Smooth muscle cell (in vitro differentiated cells): ENCODE results near the gene SH3TC1. TPM values are rescaled to one million over a fixed set of nuclear protein-coding genes. Genes with fewer than 3 reads are reported as not detected.

Experiments used
- DNase-seq: peaks from one replicate; lab custom pipeline; 2025; ENCODE audit not compliant: unreplicated experiment; lab: John Stamatoyannopoulos, UW
- H2AFZ ChIP-seq: fragments of 200-600 bp; sonication (generic); 2 replicates; pipeline ENCODE4 v1.6.0; 2016; ENCODE audit warnings: antibody characterized with exemption, low read depth, mild to moderate bottlenecking
- H3F3A ChIP-seq: fragments of 200-600 bp; sonication (generic); 2 replicates; pipeline ENCODE4 v1.6.0; 2017; ENCODE audit warnings: antibody characterized with exemption, low read depth
- H3K27ac ChIP-seq: fragments of 200-600 bp; sonication (generic); 2 replicates; pipeline ENCODE4 v1.5.1; 2016; ENCODE audit warnings: low read depth, mild to moderate bottlenecking
- H3K27me3 ChIP-seq: fragments of 200-600 bp; sonication (generic); 2 replicates; pipeline ENCODE4 v1.6.1; 2016; ENCODE audit warnings: low read depth, mild to moderate bottlenecking
- H3K36me3 ChIP-seq: fragments of 200-600 bp; sonication (generic); 2 replicates; pipeline ENCODE4 v1.5.1; 2016; ENCODE audit warnings: low read depth
- H3K4me1 ChIP-seq: fragments of 200-600 bp; sonication (generic); 2 replicates; pipeline ENCODE4 v1.5.1; 2016; ENCODE audit warnings: low read depth
- H3K4me2 ChIP-seq: fragments of 200-600 bp; sonication (generic); 2 replicates; pipeline ENCODE4 v1.6.0; 2016; ENCODE audit warnings: mild to moderate bottlenecking
- H3K4me3 ChIP-seq: fragments of 200-600 bp; sonication (generic); 2 replicates; pipeline ENCODE4 v1.5.1; 2016; ENCODE audit warnings: mild to moderate bottlenecking
- H3K79me2 ChIP-seq: fragments of 200-600 bp; sonication (generic); 2 replicates; pipeline ENCODE4 v1.6.0; 2016; ENCODE audit warnings: low read depth, mild to moderate bottlenecking
- H3K9ac ChIP-seq: fragments of 200-600 bp; sonication (generic); 2 replicates; pipeline ENCODE4 v1.6.0; 2016; ENCODE audit warnings: low read depth
- H3K9me3 ChIP-seq: fragments of 200-600 bp; sonication (generic); replicated peaks from 2 replicates; pipeline ENCODE4 v1.5.1; 2016; ENCODE audit warnings: low read depth
- H4K20me1 ChIP-seq: fragments of 200-600 bp; sonication (generic); 2 replicates; pipeline ENCODE4 v1.6.0; 2016; ENCODE audit warnings: low read depth
- CTCF ChIP-seq: fragments of 200-600 bp; sonication (generic); IDR thresholded peaks from 2 replicates; pipeline ENCODE4 v1.5.1; 2017; ENCODE audit warnings: borderline replicate concordance, mild to moderate bottlenecking, antibody characterized with exemption; ENCODE audit not compliant: insufficient read depth, poor library complexity, severe bottlenecking
- WGBS: methylation state at CpG from one replicate; pipeline ENCODE4 v1.1.7; 2016; ENCODE audit warnings: low lambda C conversion rate; 5-methylcytosine and 5-hydroxymethylcytosine counted together
- polyA plus RNA-seq: library from polyadenylated mRNA; unstranded; fragments of >200 nt; fragmentation: Nextera tagmentation; extraction: Ambion mirVana; gene quantifications from 2 replicates; pipeline ENCODE4 v1.2.1, GENCODE V29; 2016
- total RNA-seq: library from RNA; depleted of rRNA; stranded (reverse); fragments of >200 nt; gene quantifications from 2 replicates; pipeline ENCODE4 v1.2.3, GENCODE V29; 2014

The SH3TC1 gene
- total and polyA plus RNA-seq, 2 experiments from 2014 or later: 7.8 to 17.7 TPM

- no peak overlapping the region for H3K9ac ChIP-seq
- no peak overlapping the region for H2AFZ ChIP-seq
- no peaks in the 10 kb centered on the region for H3K79me2 ChIP-seq
- no peaks in the 10 kb centered on the region for H3K27me3 ChIP-seq
- peaks cover 6% of the 10 kb centered on the region for H3K4me1 ChIP-seq
- no peak overlapping the region for H3K27ac ChIP-seq
- H3K36me3 ChIP-seq: no peaks in the 10 kb centered on the region
- WGBS: 81% methylated on average over 4 of the region's 4 CpGs
- no peak for DNase-seq
- H3K4me3 ChIP-seq: no peak overlapping the region
- no peaks in the 10 kb centered on the region for H4K20me1 ChIP-seq
- H3K9me3 ChIP-seq: no peaks in the 10 kb centered on the region
- H3F3A ChIP-seq: peaks cover 17% of the 10 kb centered on the region
- TF ChIP-seq CTCF: no peak
- H3K4me2 ChIP-seq: no peak overlapping the region
Observed at GRCh38 chr4:8257854-8258253, 58.8 kb downstream of the SH3TC1 start.

- H3F3A ChIP-seq: peaks cover 12% of the 10 kb centered on the region
- H3K27ac ChIP-seq: no peak overlapping the region
- no peaks in the 10 kb centered on the region for H3K9me3 ChIP-seq
- H3K9ac ChIP-seq: no peak overlapping the region
- no peaks in the 10 kb centered on the region for H3K4me1 ChIP-seq
- no peak overlapping the region for H3K4me2 ChIP-seq
- H2AFZ ChIP-seq: no peak overlapping the region
- H3K27me3 ChIP-seq: no peaks in the 10 kb centered on the region
- H3K79me2 ChIP-seq: no peaks in the 10 kb centered on the region
- no peak overlapping the region for H3K4me3 ChIP-seq
- H3K36me3 ChIP-seq: no peaks in the 10 kb centered on the region
- 55% methylated on average over 13 of the region's 13 CpGs for WGBS
- DNase-seq: no peak
- no peaks in the 10 kb centered on the region for H4K20me1 ChIP-seq
- no peak for TF ChIP-seq CTCF
Observed at GRCh38 chr4:8258552-8259212, 59.6 kb downstream of the SH3TC1 start.

- H3K79me2 ChIP-seq: no peaks in the 10 kb centered on the region
- H3K4me2 ChIP-seq: peak overlapping the region; percentile 30
- no peaks in the 10 kb centered on the region for H3K36me3 ChIP-seq
- DNase-seq: no peak
- H3K9ac ChIP-seq: no peak overlapping the region
- H3K4me1 ChIP-seq: no peaks in the 10 kb centered on the region
- H2AFZ ChIP-seq: no peak overlapping the region
- H3K4me3 ChIP-seq: no peak overlapping the region
- WGBS: 65% methylated on average over 11 of the region's 11 CpGs
- H3K27me3 ChIP-seq: no peaks in the 10 kb centered on the region
- TF ChIP-seq CTCF: no peak
- H3K27ac ChIP-seq: peak overlapping the region; percentile 67
- peaks cover 9% of the 10 kb centered on the region for H3F3A ChIP-seq
- no peaks in the 10 kb centered on the region for H3K9me3 ChIP-seq
- no peaks in the 10 kb centered on the region for H4K20me1 ChIP-seq
Observed at GRCh38 chr4:8259743-8260430, 60.8 kb downstream of the SH3TC1 start.
